ENCODE results near the gene ADCY9.
"Not testable (repeated sequence)": the region's sequence is repeated elsewhere in the genome, so short reads cannot be mapped to it uniquely, and the experiment has no call there.

The ADCY9 gene

GRCh38 chr16:3968551-3968950 is 147.7 kb downstream of the ADCY9 start:
- DNase-seq: no peak

- no peak for DNase-seq
Measured at GRCh38 chr16:3966681-3967080, 149.6 kb downstream of the ADCY9 start.

- DNase-seq: no peak
Measured at GRCh38 chr16:3965781-3966582, 150.3 kb downstream of the ADCY9 start.

- no peak for DNase-seq
Measured at GRCh38 chr16:3965306-3965705, 150.9 kb downstream of the ADCY9 start.

GRCh38 chr16:3964686-3965290 is 151.5 kb downstream of the ADCY9 start:
- DNase-seq: no peak

GRCh38 chr16:3963886-3964685 is 152.2 kb downstream of the ADCY9 start:
- no peak for DNase-seq

GRCh38 chr16:3963203-3963602 is 153.0 kb downstream of the ADCY9 start:
- DNase-seq: no peak

GRCh38 chr16:3961449-3961849 is 154.8 kb downstream of the ADCY9 start:
- DNase-seq: no peak

- not testable (repeated sequence) for DNase-seq
Measured at GRCh38 chr16:3959926-3960590, 156.2 kb downstream of the ADCY9 start.

- no peak for DNase-seq
Measured at GRCh38 chr16:3959148-3959547, 157.1 kb downstream of the ADCY9 start.

GRCh38 chr16:3957344-3957980 is 158.8 kb downstream of the ADCY9 start:
- no peak for DNase-seq

GRCh38 chr16:3954411-3954921 is 161.8 kb downstream of the ADCY9 start:
- no peak for DNase-seq

- no peak for DNase-seq
Measured at GRCh38 chr16:3953728-3954410, 162.4 kb downstream of the ADCY9 start.

- DNase-seq: no peak
Measured at GRCh38 chr16:3952737-3953131, 163.5 kb downstream of the ADCY9 start.

GRCh38 chr16:3951861-3952736 is 164.1 kb downstream of the ADCY9 start:
- DNase-seq: no peak

GRCh38 chr16:3951380-3951779 is 164.9 kb downstream of the ADCY9 start:
- DNase-seq: not testable (repeated sequence)

- DNase-seq: no peak
Measured at GRCh38 chr16:3950343-3951193, 165.7 kb downstream of the ADCY9 start.

- no peak for DNase-seq
Measured at GRCh38 chr16:3949946-3950342, 166.3 kb downstream of the ADCY9 start.

- no peak for DNase-seq
Measured at GRCh38 chr16:3949287-3949686, 167.0 kb downstream of the ADCY9 start.
